HG02610 (cell line): ENCODE measurements around the gene FBXW7.
"Not testable (repeated sequence)": the region's sequence is repeated elsewhere in the genome, so short reads cannot be mapped to it uniquely, and the experiment has no call there.

Source experiments
- ATAC-seq: cut with Tn5 transposase; IDR thresholded peaks from one replicate; pipeline ENCODE4 v1.9.1; 2021; ENCODE audit warnings: mild to moderate bottlenecking, moderate library complexity; ENCODE audit not compliant: unreplicated experiment

Gene FBXW7

GRCh38 chr4:152545088-152545487, 9.2 kb upstream of the FBXW7 start:
- ATAC-seq, result no peak

GRCh38 chr4:152544533-152544932, 8.6 kb upstream of the FBXW7 start:
- not testable (repeated sequence) for ATAC-seq

- ATAC-seq, result no peak
Observed at GRCh38 chr4:152540941-152541340, 5.0 kb upstream of the FBXW7 start.

- ATAC-seq, result peak; percentile 42
Observed at GRCh38 chr4:152540293-152540674, 4.4 kb upstream of the FBXW7 start.

- ATAC-seq, result no peak
Observed at GRCh38 chr4:152539556-152540292, 3.8 kb upstream of the FBXW7 start.

- ATAC-seq, result no peak
Observed at GRCh38 chr4:152537881-152538280, 2.0 kb upstream of the FBXW7 start.

- peak; percentile 26 for ATAC-seq
Observed at GRCh38 chr4:152536545-152537182, 772 bp upstream of the FBXW7 start.

GRCh38 chr4:152535360-152535902, 461 bp downstream of the FBXW7 start:
- ATAC-seq, result peak; percentile 3

GRCh38 chr4:152534541-152535359, 1.1 kb downstream of the FBXW7 start:
- no peak for ATAC-seq

- no peak for ATAC-seq
Observed at GRCh38 chr4:152531479-152531878, 4.4 kb downstream of the FBXW7 start.

GRCh38 chr4:152530600-152530999, 5.3 kb downstream of the FBXW7 start:
- ATAC-seq, result peak; percentile 33

GRCh38 chr4:152529880-152530279, 6.0 kb downstream of the FBXW7 start:
- no peak for ATAC-seq

GRCh38 chr4:152528060-152528459, 7.8 kb downstream of the FBXW7 start:
- no peak for ATAC-seq

GRCh38 chr4:152525878-152526277, 10.0 kb downstream of the FBXW7 start:
- peak; percentile 42 for ATAC-seq

GRCh38 chr4:152524427-152524826, 11.5 kb downstream of the FBXW7 start:
- no peak for ATAC-seq

GRCh38 chr4:152523731-152524130, 12.2 kb downstream of the FBXW7 start:
- no peak for ATAC-seq

GRCh38 chr4:152522754-152523153, 13.1 kb downstream of the FBXW7 start:
- ATAC-seq, result no peak

GRCh38 chr4:152522245-152522644, 13.6 kb downstream of the FBXW7 start:
- ATAC-seq, result peak; percentile 37

GRCh38 chr4:152516156-152516555, 19.7 kb downstream of the FBXW7 start:
- ATAC-seq, result no peak

GRCh38 chr4:152515678-152516077, 20.2 kb downstream of the FBXW7 start:
- ATAC-seq, result no peak

- no peak for ATAC-seq
Observed at GRCh38 chr4:152514356-152514755, 21.5 kb downstream of the FBXW7 start.
